ENCODE measurements around the gene MLH3.

MLH3 gene

GRCh38 chr14:75044322-75044721, 6.9 kb downstream of the MLH3 start:
- no peak for TF ChIP-seq CTCF (IDR thresholded peaks at IDR 0.05)

- no peak for TF ChIP-seq CTCF (IDR thresholded peaks at IDR 0.05)
These were observed 9.2 kb downstream of the MLH3 start for GRCh38 chr14:75042035-75042434.

- TF ChIP-seq CTCF (IDR thresholded peaks at IDR 0.05): no peak
These were observed 9.7 kb downstream of the MLH3 start for GRCh38 chr14:75041613-75042012.

GRCh38 chr14:75040959-75041358, 10.3 kb downstream of the MLH3 start:
- TF ChIP-seq CTCF (IDR thresholded peaks at IDR 0.05): no peak

GRCh38 chr14:75040507-75040906, 10.8 kb downstream of the MLH3 start:
- TF ChIP-seq CTCF (IDR thresholded peaks at IDR 0.05): no peak

GRCh38 chr14:75032939-75033338, 18.3 kb downstream of the MLH3 start:
- TF ChIP-seq CTCF (IDR thresholded peaks at IDR 0.05): no peak

- TF ChIP-seq CTCF (IDR thresholded peaks at IDR 0.05): no peak
These were observed 21.1 kb downstream of the MLH3 start for GRCh38 chr14:75030147-75030546.

GRCh38 chr14:75025876-75026275, 25.4 kb downstream of the MLH3 start:
- TF ChIP-seq CTCF (IDR thresholded peaks at IDR 0.05): no peak

All from LNCAP (cell line).